K562 (cell line): Measurements from ENCODE around the gene MACROD2. TPM values are rescaled to one million over a fixed set of nuclear protein-coding genes. Genes with fewer than 3 reads are reported as not detected.

Experiments
- ATAC-seq: fragments of 200-7000 bp; cut with Tn5 transposase; 3 replicates; pipeline ENCODE4 v1.9.1; 2020; ENCODE audit warnings: moderate library complexity
- BruUV-seq: library from RNA; stranded (reverse); fragments of 400-500 nt; replicated peaks from 2 replicates; lab custom pipeline; 2021; lab: Mats Ljungman, UMichigan
- CTCF ChIA-PET: fragments of 300-600 bp; formaldehyde crosslinking; extraction: SDS; loops from one replicate; lab custom pipeline; 2021; ENCODE audit warnings: low intra/inter-chr PET ratio; lab: Yijun Ruan, JAX
- POLR2A ChIA-PET: fragments of 300-600, 350-650 bp; sonication (Branson Sonifier 250); formaldehyde crosslinking; extraction: SDS; loops from one replicate; lab custom pipeline; 2021; ENCODE audit warnings: antibody characterized with exemption, inconsistent platforms; lab: Yijun Ruan, JAX
- DNase-seq, 4 experiments: peaks; one replicate each; pipeline versions ENCODE4 v3.0.0 to v3.0.0-alpha.2; 2011 to 2018; ENCODE audit warnings: low spot score in 3 of 4, mixed read lengths in 3 of 4; ENCODE audit errors: extremely low read depth in 1 of 4
- FAIRE-seq: peaks from 2 replicates; lab custom pipeline; 2011; peaks lifted over from hg19 to GRCh38; lab: Jason Lieb, UNC
- H2AFZ ChIP-seq: 2 replicates; pipeline ENCODE4 v1.6.0; 2011; ENCODE audit warnings: low read depth, low read length, control low read depth, inconsistent platforms
- H3K27ac ChIP-seq: fragments of 200-600 bp; 3 replicates; pipeline ENCODE4 v1.8.0; 2011; ENCODE audit warnings: low read depth, mild to moderate bottlenecking, control low read depth, inconsistent platforms, low read length, moderate library complexity, mixed read lengths; ENCODE audit errors: extremely low read depth
- H3K27me3 ChIP-seq, 2 experiments: fragments of 300-600 bp in 1 of 2; 2 replicates in 1 of 2; 3 replicates in 1 of 2; pipeline versions ENCODE4 v1.6.0 to v1.8.0; 2011; ENCODE audit warnings: inconsistent platforms in 2 of 2, low read length in 2 of 2, mild to moderate bottlenecking in 1 of 2, mixed read lengths in 1 of 2, moderate library complexity in 1 of 2; ENCODE audit not compliant: control insufficient read depth in 2 of 2, insufficient read depth in 2 of 2
- H3K36me3 ChIP-seq: fragments of 300-600 bp; 3 replicates; pipeline ENCODE4 v1.8.0; 2011; ENCODE audit warnings: mild to moderate bottlenecking, low read length, inconsistent platforms; ENCODE audit not compliant: control insufficient read depth, insufficient read depth
- H3K4me1 ChIP-seq, 2 experiments: fragments of 200-600 bp in 1 of 2; replicated peaks in 1 of 2; 2 replicates in 1 of 2; 3 replicates in 1 of 2; pipeline versions ENCODE4 v1.5.1 to v1.8.0; 2011; ENCODE audit warnings: inconsistent platforms in 2 of 2, low read length in 2 of 2, mild to moderate bottlenecking in 1 of 2, mixed read lengths in 1 of 2, moderate library complexity in 1 of 2; ENCODE audit not compliant: control insufficient read depth in 2 of 2, insufficient read depth in 2 of 2
- H3K4me2 ChIP-seq: 2 replicates; pipeline ENCODE4 v1.6.1; 2011; ENCODE audit warnings: low read length, control low read depth, inconsistent platforms, mixed read lengths; ENCODE audit not compliant: insufficient read depth
- H3K4me3 ChIP-seq: fragments of 200-600 bp; sonication (generic), shearing (Covaris generic); 2 replicates; pipeline ENCODE4 v1.5.1; 2016; ENCODE audit warnings: control low read depth, inconsistent platforms
- H3K79me2 ChIP-seq: fragments of 200-600 bp; 3 replicates; pipeline ENCODE4 v1.8.0; 2011; ENCODE audit warnings: low read length, inconsistent platforms; ENCODE audit not compliant: control insufficient read depth, insufficient read depth
- H3K9ac ChIP-seq, 2 experiments: 2 replicates each; pipeline versions ENCODE4 v1.6.0 to v1.6.1; 2011; ENCODE audit warnings: low read depth in 2 of 2, low read length in 2 of 2, control low read depth in 1 of 2, inconsistent platforms in 1 of 2, mild to moderate bottlenecking in 1 of 2, mixed read lengths in 1 of 2; ENCODE audit not compliant: insufficient read depth in 1 of 2
- H3K9me1 ChIP-seq: one replicate; pipeline ENCODE4 v1.6.0; 2011; ENCODE audit warnings: inconsistent platforms, mild to moderate bottlenecking, low read length, moderate library complexity; ENCODE audit not compliant: control insufficient read depth, insufficient read depth
- H3K9me3 ChIP-seq: replicated peaks from 2 replicates; pipeline ENCODE4 v1.5.1; 2011; ENCODE audit warnings: low read depth, low read length, inconsistent platforms; ENCODE audit not compliant: control insufficient read depth, insufficient read depth
- H4K20me1 ChIP-seq: replicated peaks from 2 replicates; pipeline ENCODE4 v1.6.1; 2011; ENCODE audit warnings: low read length, inconsistent platforms, mixed read lengths; ENCODE audit not compliant: control insufficient read depth, insufficient read depth
- CBX3 ChIP-seq, 2 experiments: IDR thresholded peaks; 1 replicate in 1 of 2; 2 replicates in 1 of 2; pipeline ENCODE4 v1.6.1; 2012; ENCODE audit warnings: inconsistent platforms in 2 of 2, low read length in 2 of 2, borderline replicate concordance in 1 of 2, control low read depth in 1 of 2
- ESRRB ChIP-seq: fragments of 250-450 bp; sonication (Bioruptor Pico); IDR thresholded peaks from 2 replicates; pipeline ENCODE4 v1.5.0; 2020; ENCODE audit warnings: mild to moderate bottlenecking, moderate library complexity, borderline replicate concordance
- ETS1 ChIP-seq: conservative IDR thresholded peaks from 2 replicates; pipeline ENCODE4 v1.6.1; 2011; ENCODE audit warnings: low read depth, mild to moderate bottlenecking, low read length; ENCODE audit not compliant: control insufficient read depth
- ETS2 ChIP-seq: IDR thresholded peaks from 2 replicates; pipeline ENCODE4 v1.6.1; 2016; ENCODE audit warnings: borderline replicate concordance, missing genetic modification characterization, mild to moderate bottlenecking, moderate library complexity, missing compliant biosample characterization; ENCODE audit not compliant: poor library complexity, severe bottlenecking
- NCOA6 ChIP-seq: fragments of 450-650 bp; IDR thresholded peaks from 2 replicates; pipeline ENCODE4 v1.6.1; 2017; ENCODE audit warnings: mild to moderate bottlenecking
- RAD51 ChIP-seq: fragments of 450-650 bp; IDR thresholded peaks from 2 replicates; pipeline ENCODE4 v1.7.1; 2016; ENCODE audit warnings: low read depth, mild to moderate bottlenecking, borderline replicate concordance
- RHOXF2B ChIP-seq: fragments of 250-450 bp; sonication (Bioruptor Pico); conservative IDR thresholded peaks from 2 replicates; pipeline ENCODE4 v1.5.1; 2021
- THRB ChIP-seq: fragments of 450-650 bp; formaldehyde crosslinking; conservative IDR thresholded peaks from 2 replicates; pipeline ENCODE4 v1.4.0; 2022; ENCODE audit warnings: mild to moderate bottlenecking, missing genetic modification characterization
- ZC3H8 ChIP-seq: fragments of 450-650 bp; IDR thresholded peaks from 2 replicates; pipeline ENCODE4 v1.6.1; 2017
- ZNF124 ChIP-seq: sonication (generic); formaldehyde crosslinking; IDR thresholded peaks from 2 replicates; pipeline ENCODE4 v1.8.1; 2022; ENCODE audit warnings: missing genetic modification reagents
- ZNF175 ChIP-seq: fragments of 200-800 bp; sonication (Bioruptor generic); IDR thresholded peaks from 2 replicates; pipeline ENCODE4 v1.6.1; 2016; ENCODE audit warnings: low read depth, mild to moderate bottlenecking, missing genetic modification characterization, missing compliant biosample characterization
- ZNF778 ChIP-seq: fragments of 450-650 bp; formaldehyde crosslinking; IDR thresholded peaks from 2 replicates; pipeline ENCODE4 v1.4.0; 2020; ENCODE audit warnings: mild to moderate bottlenecking, moderate library complexity
- WGBS: fragments of 100-300 bp; shearing (Covaris generic); methylation state at CpG from one replicate; pipeline ENCODE4 v1.1.6; 2016; ENCODE audit warnings: low coverage, mixed read lengths; ENCODE audit not compliant: insufficient coverage; ENCODE audit errors: missing lambda C conversion rate; 5-methylcytosine and 5-hydroxymethylcytosine counted together
- in situ Hi-C: fragments of 300-500 bp; cut with MboI; formaldehyde crosslinking; loops from 4 replicates; pipeline ENCODE4 v1.15.0; 2018; ENCODE audit warnings: inconsistent platforms, mixed read lengths
- intact Hi-C: fragments of 100-400 bp; cut with micrococcal nuclease; formaldehyde crosslinking; loops from 2 replicates; pipeline ENCODE4 v1.14.2; 2022
- polyA plus RNA-seq, 8 experiments: library from polyadenylated mRNA; depleted of rRNA in 4 of 8; stranded (reverse) in 5 of 8; unstranded in 3 of 8; fragments of >200 nt; fragmentation: Nextera tagmentation in 2 of 8; fragmentation: Illumina TruSeq in 1 of 8; extraction: Ambion mirVana in 2 of 8; extraction: Trizol in 1 of 8; gene quantifications; 2 replicates each; pipeline versions ENCODE4 v1.2.1 to v1.2.3, GENCODE V29; 2011 to 2014; ENCODE audit warnings: inconsistent platforms in 1 of 8, missing spikeins in 1 of 8
- total RNA-seq, 7 experiments: library from RNA; depleted of rRNA in 6 of 7; stranded (reverse); fragments of >200 nt in 6 of 7; fragmentation: Illumina TruSeq in 2 of 7; extraction: Trizol in 2 of 7; gene quantifications; 2 replicates each; pipeline versions ENCODE4 v1.2.1 to v1.2.3, GENCODE V29; 2011 to 2021; ENCODE audit warnings: low replicate concordance in 1 of 7

The MACROD2 gene
- total and polyA plus RNA-seq, 9 of the 15 experiments (the other 6 are each of a cell fraction or from before 2014, with no cell fraction given), result not detected

GRCh38 chr20:15682690-15683089 lies 1687.4 kb downstream of the MACROD2 start:
- no peak overlapping the region for H3K4me3 ChIP-seq
- no TSS peak for BruUV-seq
- H4K20me1 ChIP-seq, result no peaks in the 10 kb centered on the region
- no peaks in the 10 kb centered on the region for H3K36me3 ChIP-seq
- H3K9me1 ChIP-seq, result no peaks in the 10 kb centered on the region
- no peak overlapping the region for H3K9ac ChIP-seq
- FAIRE-seq (no peak), ATAC-seq (no peak), DNase-seq (no peak)
- 6% methylated on average over 2 of the region's 2 CpGs for WGBS
- in situ Hi-C loops, result no loop called here
- no peaks in the 10 kb centered on the region for H3K79me2 ChIP-seq
- no peaks in the 10 kb centered on the region for H3K9me3 ChIP-seq
- no peak overlapping the region for H3K27ac ChIP-seq
- no peaks in the 10 kb centered on the region for H3K27me3 ChIP-seq
- no peaks in the 10 kb centered on the region for H3K4me1 ChIP-seq
- ChIA-PET CTCF (no interaction called here), POLR2A (no interaction called here)
- no peak for TF ChIP-seq RHOXF2B (CRISPR knock-in tag)
- no peak for TF ChIP-seq ZNF778
- TF ChIP-seq ZC3H8, result no peak
- no peak for TF ChIP-seq THRB (CRISPR knock-in tag)
- no peak for TF ChIP-seq ZNF175
- no peak for TF ChIP-seq RAD51
- TF ChIP-seq CBX3 (IDR thresholded peaks at IDR 0.05; ENCODE audit: borderline replicate concordance in 1 of 2, low read length in 2 of 2), result no peak
- TF ChIP-seq ETS2 (tag), result no peak
- no peak for TF ChIP-seq ETS1
- TF ChIP-seq NCOA6, result no peak
- no peak for TF ChIP-seq ESRRB (CRISPR knock-in tag)
- TF ChIP-seq ZNF124, result no peak
- TF ChIP-seq, all 486 proteins: peak for 0
- H3K4me2 ChIP-seq, result no peak overlapping the region
- intact Hi-C loops, result no loop called here
- H2AFZ ChIP-seq, result no peak overlapping the region
